Activated B cell treated with CpG ODN at 0.5 μM for 24 hours (primary cell): ENCODE measurements around the gene PRKCI. TPM values are rescaled to one million over a fixed set of nuclear protein-coding genes. Genes with fewer than 3 reads are reported as not detected.

Source experiments
- ATAC-seq: fragments of 200-7000 bp; cut with Tn5 transposase; one replicate; pipeline ENCODE4 v1.10.0; 2021; ENCODE audit warnings: low read depth, mild to moderate bottlenecking, moderate library complexity
- CTCF ChIA-PET: fragments of 350-600 bp; sonication (Branson Sonifier 250); formaldehyde crosslinking; loops from one replicate; lab custom pipeline; 2021; ENCODE audit warnings: antibody characterized with exemption; lab: Charles Lee
- POLR2A ChIA-PET: fragments of 350-600 bp; sonication (Branson Sonifier 250); formaldehyde crosslinking; loops from one replicate; lab custom pipeline; 2021; ENCODE audit warnings: antibody characterized with exemption; lab: Charles Lee
- DNase-seq: peaks from one replicate; pipeline ENCODE4 v3.0.0; 2022
- H3K27ac Mint-ChIP-seq: one replicate; pipeline ENCODE4 v1.8.0; 2020; ENCODE audit warnings: mixed read lengths
- H3K27me3 Mint-ChIP-seq: one replicate; pipeline ENCODE4 v1.8.0; 2021; ENCODE audit warnings: mixed read lengths
- H3K36me3 Mint-ChIP-seq: one replicate; pipeline ENCODE4 v1.8.0; 2021; ENCODE audit warnings: low read depth, mixed read lengths
- H3K4me1 Mint-ChIP-seq: one replicate; pipeline ENCODE4 v1.8.0; 2021; ENCODE audit warnings: mixed read lengths
- H3K4me3 Mint-ChIP-seq: one replicate; pipeline ENCODE4 v1.8.0; 2020; ENCODE audit warnings: mild to moderate bottlenecking, mixed read lengths
- H3K9me3 Mint-ChIP-seq: one replicate; pipeline ENCODE4 v1.8.0; 2020; ENCODE audit warnings: mixed read lengths
- CTCF ChIP-seq: fragments of 200-600 bp; IDR thresholded peaks from one replicate; pipeline ENCODE4 v1.8.0; 2022; ENCODE audit warnings: antibody characterized with exemption, mild to moderate bottlenecking
- intact Hi-C: fragments of 100-400 bp; cut with micrococcal nuclease; formaldehyde crosslinking; loops from one replicate; pipeline ENCODE4 v1.15.1; 2024
- total RNA-seq: library from RNA; stranded (reverse); gene quantifications from 2 replicates; pipeline ENCODE4 v1.2.3, GENCODE V29; 2022

Gene PRKCI
- total RNA-seq, 1 donor from 2014 or later = 6.6 TPM

GRCh38 chr3:170320461-170321121, 98.4 kb downstream of the PRKCI start:
- ChIA-PET CTCF (no interaction called here), POLR2A (interaction anchor here (1.6 kb wide), 1 partner anchor 36 kb away, joined by 5 read pairs; the partner anchor contains the start of gene SKIL)
- no peaks in the 10 kb centered on the region for H3K9me3 Mint-ChIP-seq

DNA sequence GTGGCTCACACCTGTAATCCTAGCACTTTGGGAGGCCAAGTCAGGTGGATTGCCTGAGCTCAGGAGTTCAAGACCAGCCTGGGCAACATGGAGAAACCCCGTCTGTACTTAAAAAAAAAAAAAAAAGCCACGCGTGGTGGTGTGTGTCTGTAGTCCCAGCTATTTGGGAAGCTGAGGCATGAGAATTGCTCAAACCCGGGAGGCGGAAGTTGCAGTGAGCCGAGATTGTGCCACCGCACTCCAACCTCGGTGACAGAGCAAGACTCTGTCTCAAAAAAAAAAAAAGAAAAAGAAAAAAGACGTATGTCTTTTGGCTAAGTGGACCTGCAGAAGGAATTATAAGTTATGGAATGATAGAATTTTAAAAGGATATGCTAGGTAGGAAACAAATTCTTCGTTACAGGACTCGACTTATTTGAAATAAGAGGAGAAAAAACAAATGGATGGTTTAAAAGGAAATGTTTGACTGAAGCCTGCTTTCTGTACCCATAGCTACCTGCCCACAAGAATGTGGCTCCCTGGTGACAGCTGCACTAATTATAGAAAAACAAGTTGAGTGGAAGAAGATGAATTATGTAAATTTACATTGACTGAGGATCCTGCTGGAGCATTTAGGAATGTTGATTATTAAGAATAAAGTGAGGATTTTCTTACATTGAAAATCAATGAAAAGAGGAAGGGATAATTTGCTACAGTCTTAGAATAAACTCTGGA, 99.3 kb downstream of the PRKCI start:
- H3K27me3 Mint-ChIP-seq = no peaks in the 10 kb centered on the region

More at GRCh38 chr3:170320461-170321121, 98.4 kb downstream of the PRKCI start:
- no peak overlapping the region for H3K4me3 Mint-ChIP-seq
- TF ChIP-seq CTCF = no peak
- H3K27me3 Mint-ChIP-seq = no peaks in the 10 kb centered on the region
- intact Hi-C loops = no loop called here
- no peaks in the 10 kb centered on the region for H3K36me3 Mint-ChIP-seq
- ATAC-seq (no peak), DNase-seq (no peak)
- no peak overlapping the region for H3K27ac Mint-ChIP-seq
- H3K4me1 Mint-ChIP-seq = peaks cover 4% of the 10 kb centered on the region

DNA sequence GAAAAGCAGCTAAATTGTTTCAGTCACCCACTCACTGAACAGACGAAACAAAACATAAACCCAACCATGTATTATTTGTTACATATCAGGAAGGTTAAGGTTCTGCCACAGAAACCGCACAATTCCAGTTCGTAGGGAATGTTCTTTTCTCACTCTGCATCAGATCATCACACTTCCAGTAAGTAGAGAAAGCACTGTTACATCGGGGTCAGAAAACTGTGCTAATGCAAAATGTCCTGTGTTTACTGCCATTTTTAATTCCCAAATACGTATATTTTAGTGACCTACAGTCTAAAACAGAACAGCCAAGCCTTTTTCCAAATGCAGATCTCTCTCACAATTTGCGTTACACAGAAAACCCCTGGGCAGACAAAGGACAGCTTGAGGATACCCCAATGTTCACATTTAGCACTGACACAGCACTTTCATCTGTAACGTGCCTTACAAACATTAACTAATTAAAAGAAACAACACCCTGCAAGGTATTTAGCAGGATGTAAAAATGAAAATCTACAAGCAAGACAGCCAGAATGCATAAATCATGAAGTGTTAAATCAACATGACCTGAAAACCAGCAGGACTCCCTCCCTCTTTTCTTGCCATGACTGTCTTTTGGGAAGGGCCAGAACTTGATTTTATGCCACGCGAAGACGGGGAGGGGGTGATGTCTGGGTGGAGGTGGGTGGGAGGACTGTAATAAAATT, 100.5 kb downstream of the PRKCI start:
- H3K27ac Mint-ChIP-seq = no peak overlapping the region
- ATAC-seq (no peak), DNase-seq (no peak)
- intact Hi-C loops = no loop called here
- no peaks in the 10 kb centered on the region for H3K9me3 Mint-ChIP-seq
- no peaks in the 10 kb centered on the region for H3K36me3 Mint-ChIP-seq
- ChIA-PET CTCF (no interaction called here), POLR2A (no interaction called here)
- peaks cover 9% of the 10 kb centered on the region for H3K4me1 Mint-ChIP-seq
- no peaks in the 10 kb centered on the region for H3K27me3 Mint-ChIP-seq
- no peak for TF ChIP-seq CTCF
- H3K4me3 Mint-ChIP-seq = no peak overlapping the region

More for the DNA sequence above, 99.3 kb downstream of the PRKCI start:
- H3K4me3 Mint-ChIP-seq = no peak overlapping the region
- DNase-seq (no peak), ATAC-seq (no peak)
- TF ChIP-seq CTCF = no peak
- H3K9me3 Mint-ChIP-seq = no peaks in the 10 kb centered on the region
- POLR2A ChIA-PET = interaction anchor here (1.6 kb wide), 1 partner anchor 35 kb away, joined by 5 read pairs; the partner anchor contains the start of gene SKIL
- H3K4me1 Mint-ChIP-seq = peaks cover 4% of the 10 kb centered on the region
- H3K36me3 Mint-ChIP-seq = no peaks in the 10 kb centered on the region
- H3K27ac Mint-ChIP-seq = no peak overlapping the region
- CTCF ChIA-PET = no interaction called here
- intact Hi-C loops = no loop called here

DNA sequence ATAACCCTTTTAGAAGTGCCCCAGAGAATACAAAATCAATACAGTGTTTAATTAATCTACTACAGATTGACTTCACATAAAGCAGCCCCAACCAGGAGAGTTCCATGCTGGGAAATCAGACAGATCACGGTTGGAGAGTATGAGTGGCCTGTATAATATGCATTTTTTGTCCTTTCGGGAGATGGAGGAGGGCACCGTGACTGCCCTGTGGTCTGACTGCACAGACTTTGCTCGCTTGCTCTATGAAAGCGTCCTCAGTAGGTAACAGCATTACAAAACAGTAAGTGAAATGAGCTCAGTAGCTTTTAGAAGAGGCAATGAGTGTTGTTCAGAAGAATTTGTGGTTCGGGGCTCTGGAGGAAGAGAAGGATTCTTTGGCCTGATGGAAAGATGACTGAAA, 101.1 kb downstream of the PRKCI start:
- Mint-ChIP-seq H3K36me3 (no peaks in the 10 kb centered on the region), H3K4me1 (peaks cover 9% of the 10 kb centered on the region), H3K9me3 (peaks cover 3% of the 10 kb centered on the region), H3K27ac (no peak overlapping the region), H3K4me3 (no peak overlapping the region), H3K27me3 (no peaks in the 10 kb centered on the region)
- no peak for TF ChIP-seq CTCF
- DNase-seq = no peak
- ATAC-seq = no peak
- ChIA-PET CTCF (interaction anchor here (0.6 kb wide), 1 partner anchor 37 kb away, joined by 4 read pairs; no protein-coding TSS in a partner anchor), POLR2A (interaction anchor here (2.3 kb wide), 1 partner anchor 34 kb away, joined by 8 read pairs; the partner anchor contains the start of gene SKIL)
- intact Hi-C loops = no loop called here
